Neural cell (in vitro differentiated cells): Measurements from ENCODE around the gene GPI. TPM values are rescaled to one million over a fixed set of nuclear protein-coding genes. Genes with fewer than 3 reads are reported as not detected.

ENCODE experiments used
- H2AFZ ChIP-seq: fragments of 200-600, 300-800 bp; sonication (generic), shearing (Covaris generic); 2 replicates; pipeline ENCODE4 v1.6.0; 2014; ENCODE audit warnings: low read depth, mild to moderate bottlenecking, antibody characterized with exemption, low read length, moderate library complexity
- H3F3A ChIP-seq: fragments of 200-600 bp; shearing (Covaris generic); 2 replicates; pipeline ENCODE4 v1.6.1; 2016; ENCODE audit warnings: mild to moderate bottlenecking, moderate library complexity, mixed read lengths, antibody characterized with exemption, low read length; ENCODE audit not compliant: insufficient read depth, poor library complexity, severe bottlenecking
- H3K27ac ChIP-seq: fragments of 200-600, 300-800 bp; sonication (generic), shearing (Covaris generic); 2 replicates; pipeline ENCODE4 v1.5.1; 2014; ENCODE audit warnings: mild to moderate bottlenecking, low read length, moderate library complexity
- H3K27me3 ChIP-seq: fragments of 300-800, 200-600 bp; sonication (generic), shearing (Covaris generic); 2 replicates; pipeline ENCODE4 v1.6.0; 2014; ENCODE audit warnings: mild to moderate bottlenecking, low read depth, low read length, moderate library complexity; ENCODE audit not compliant: insufficient read depth
- H3K36me3 ChIP-seq: fragments of 300-800, 200-600 bp; sonication (generic), shearing (Covaris generic); 2 replicates; pipeline ENCODE4 v1.5.1; 2014; ENCODE audit warnings: mild to moderate bottlenecking, antibody characterized with exemption, low read length, moderate library complexity; ENCODE audit not compliant: insufficient read depth
- H3K4me2 ChIP-seq: fragments of 300-800, 200-600 bp; sonication (generic), shearing (Covaris generic); 2 replicates; pipeline ENCODE4 v1.6.0; 2014; ENCODE audit warnings: mild to moderate bottlenecking, low read length
- H3K4me3 ChIP-seq: fragments of 300-800, 200-600 bp; sonication (generic), shearing (Covaris generic); 2 replicates; pipeline ENCODE4 v1.5.1; 2014; ENCODE audit warnings: mild to moderate bottlenecking, low read length, moderate library complexity
- H3K79me2 ChIP-seq: fragments of 200-600 bp; shearing (Covaris generic); replicated peaks from 2 replicates; pipeline ENCODE4 v1.6.0; 2014; ENCODE audit warnings: mild to moderate bottlenecking, low read length, moderate library complexity; ENCODE audit not compliant: insufficient read depth
- H3K9ac ChIP-seq: fragments of 300-800, 200-600 bp; sonication (generic), shearing (Covaris generic); 2 replicates; pipeline ENCODE4 v1.6.1; 2016; ENCODE audit warnings: mild to moderate bottlenecking, low read length, mixed read lengths
- H3K9me2 ChIP-seq: fragments of 200-600 bp; shearing (Covaris generic); 2 replicates; pipeline ENCODE4 v1.6.1; 2016; ENCODE audit warnings: mild to moderate bottlenecking, low read length, mixed read lengths; ENCODE audit not compliant: insufficient read depth
- H3K9me3 ChIP-seq: fragments of 200-600, 300-800 bp; sonication (generic), shearing (Covaris generic); 2 replicates; pipeline ENCODE4 v1.6.1; 2016; ENCODE audit warnings: mild to moderate bottlenecking, mixed run types, low read length, moderate library complexity, mixed read lengths
- H4K20me1 ChIP-seq: fragments of 200-600 bp; shearing (Covaris generic); 2 replicates; pipeline ENCODE4 v1.6.1; 2016; ENCODE audit warnings: mild to moderate bottlenecking, mixed run types; ENCODE audit not compliant: insufficient read depth
- EP300 ChIP-seq: fragments of 450-650 bp; conservative IDR thresholded peaks from 2 replicates; pipeline ENCODE4 v1.6.1; 2014; ENCODE audit warnings: antibody characterized with exemption, mild to moderate bottlenecking, moderate library complexity; ENCODE audit not compliant: poor library complexity, severe bottlenecking
- EZH2 ChIP-seq: fragments of 200-600, 300-800 bp; shearing (Covaris generic), sonication (generic); IDR thresholded peaks from 2 replicates; pipeline ENCODE4 v1.6.1; 2014; ENCODE audit warnings: antibody characterized with exemption, low read length, borderline replicate concordance, mild to moderate bottlenecking; ENCODE audit not compliant: insufficient read depth, poor library complexity, severe bottlenecking
- MXI1 ChIP-seq: fragments of 450-650 bp; conservative IDR thresholded peaks from 2 replicates; pipeline ENCODE4 v1.6.1; 2014; ENCODE audit warnings: antibody characterized with exemption, mild to moderate bottlenecking; ENCODE audit not compliant: poor library complexity, severe bottlenecking
- POLR2AphosphoS5 ChIP-seq: IDR thresholded peaks from 2 replicates; pipeline ENCODE4 v1.6.1; 2012
- RAD21 ChIP-seq: fragments of 450-650 bp; conservative IDR thresholded peaks from 2 replicates; pipeline ENCODE4 v1.6.1; 2014; ENCODE audit warnings: antibody characterized with exemption, mild to moderate bottlenecking, moderate library complexity
- SMC3 ChIP-seq: fragments of 450-650 bp; conservative IDR thresholded peaks from 2 replicates; pipeline ENCODE4 v1.6.1; 2014; ENCODE audit warnings: antibody characterized with exemption, mild to moderate bottlenecking, moderate library complexity; ENCODE audit not compliant: poor library complexity
- TAF1 ChIP-seq: IDR thresholded peaks from 2 replicates; pipeline ENCODE4 v1.6.1; 2012; ENCODE audit warnings: low read depth
- polyA plus RNA-seq: library from polyadenylated mRNA; depleted of rRNA; stranded (reverse); fragments of >200 nt; gene quantifications from 2 replicates; pipeline ENCODE4 v1.2.3, GENCODE V29; 2014
- TF ChIP-seq, protein P1 (sequence below): IDR thresholded peaks from 2 replicates; pipeline ENCODE4 v1.6.1; 2012; ENCODE audit warnings: borderline replicate concordance
- TF ChIP-seq, protein P2 (sequence below): fragments of 450-650 bp; IDR thresholded peaks from 2 replicates; pipeline ENCODE4 v1.5.1; 2014; ENCODE audit warnings: antibody characterized with exemption, mild to moderate bottlenecking, moderate library complexity; ENCODE audit not compliant: poor library complexity, severe bottlenecking

Gene GPI
- polyA plus RNA-seq, 1 donor from 2014 or later, result 113 TPM

DNA sequence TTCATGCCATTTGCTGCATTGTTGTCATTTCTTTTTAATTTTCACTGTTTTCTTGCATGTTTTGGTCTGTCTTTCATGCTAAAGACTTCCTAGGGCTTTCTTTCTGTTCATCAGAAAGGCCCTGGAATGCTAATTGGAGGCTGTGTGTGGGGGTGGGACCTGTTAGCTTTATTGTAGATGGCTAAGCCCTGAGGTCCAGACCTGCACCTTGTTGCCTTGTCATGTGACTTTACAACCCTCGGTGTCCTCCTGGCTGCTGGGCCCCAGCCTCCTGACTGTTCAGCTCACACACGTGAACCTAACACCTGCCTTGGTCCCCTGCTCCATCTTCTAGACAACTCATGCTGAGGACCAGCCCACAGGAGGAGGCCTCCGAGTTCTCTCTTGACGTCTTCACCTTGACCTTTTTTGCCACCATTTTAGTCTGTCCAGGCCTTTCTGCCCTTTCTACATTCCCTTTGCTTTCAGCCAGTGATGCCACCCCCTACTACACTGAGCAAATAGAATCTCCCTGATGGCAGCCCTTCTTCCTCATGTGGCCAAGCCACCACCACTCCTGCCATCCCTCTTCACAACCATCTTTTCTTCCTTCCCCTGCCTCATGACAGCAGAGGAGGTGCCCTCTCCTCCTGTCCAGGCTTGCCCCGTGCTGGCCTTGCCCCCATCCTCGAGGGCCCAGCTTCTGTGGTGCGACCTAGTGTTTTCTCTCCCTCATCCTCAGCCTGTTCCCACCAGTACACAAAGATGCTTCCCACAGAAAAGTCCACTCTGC is 41.4 kb upstream of the GPI start:
- H3K9me3 ChIP-seq, result no peaks in the 10 kb centered on the region
- no peaks in the 10 kb centered on the region for H4K20me1 ChIP-seq
- no peak for TF ChIP-seq POLR2AphosphoS5
- no peak for TF ChIP-seq EZH2
- TF ChIP-seq TAF1, result no peak
- TF ChIP-seq SMC3, result no peak
- TF ChIP-seq, protein P1, sequence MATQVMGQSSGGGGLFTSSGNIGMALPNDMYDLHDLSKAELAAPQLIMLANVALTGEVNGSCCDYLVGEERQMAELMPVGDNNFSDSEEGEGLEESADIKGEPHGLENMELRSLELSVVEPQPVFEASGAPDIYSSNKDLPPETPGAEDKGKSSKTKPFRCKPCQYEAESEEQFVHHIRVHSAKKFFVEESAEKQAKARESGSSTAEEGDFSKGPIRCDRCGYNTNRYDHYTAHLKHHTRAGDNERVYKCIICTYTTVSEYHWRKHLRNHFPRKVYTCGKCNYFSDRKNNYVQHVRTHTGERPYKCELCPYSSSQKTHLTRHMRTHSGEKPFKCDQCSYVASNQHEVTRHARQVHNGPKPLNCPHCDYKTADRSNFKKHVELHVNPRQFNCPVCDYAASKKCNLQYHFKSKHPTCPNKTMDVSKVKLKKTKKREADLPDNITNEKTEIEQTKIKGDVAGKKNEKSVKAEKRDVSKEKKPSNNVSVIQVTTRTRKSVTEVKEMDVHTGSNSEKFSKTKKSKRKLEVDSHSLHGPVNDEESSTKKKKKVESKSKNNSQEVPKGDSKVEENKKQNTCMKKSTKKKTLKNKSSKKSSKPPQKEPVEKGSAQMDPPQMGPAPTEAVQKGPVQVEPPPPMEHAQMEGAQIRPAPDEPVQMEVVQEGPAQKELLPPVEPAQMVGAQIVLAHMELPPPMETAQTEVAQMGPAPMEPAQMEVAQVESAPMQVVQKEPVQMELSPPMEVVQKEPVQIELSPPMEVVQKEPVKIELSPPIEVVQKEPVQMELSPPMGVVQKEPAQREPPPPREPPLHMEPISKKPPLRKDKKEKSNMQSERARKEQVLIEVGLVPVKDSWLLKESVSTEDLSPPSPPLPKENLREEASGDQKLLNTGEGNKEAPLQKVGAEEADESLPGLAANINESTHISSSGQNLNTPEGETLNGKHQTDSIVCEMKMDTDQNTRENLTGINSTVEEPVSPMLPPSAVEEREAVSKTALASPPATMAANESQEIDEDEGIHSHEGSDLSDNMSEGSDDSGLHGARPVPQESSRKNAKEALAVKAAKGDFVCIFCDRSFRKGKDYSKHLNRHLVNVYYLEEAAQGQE, result no peak
- TF ChIP-seq, protein P2, sequence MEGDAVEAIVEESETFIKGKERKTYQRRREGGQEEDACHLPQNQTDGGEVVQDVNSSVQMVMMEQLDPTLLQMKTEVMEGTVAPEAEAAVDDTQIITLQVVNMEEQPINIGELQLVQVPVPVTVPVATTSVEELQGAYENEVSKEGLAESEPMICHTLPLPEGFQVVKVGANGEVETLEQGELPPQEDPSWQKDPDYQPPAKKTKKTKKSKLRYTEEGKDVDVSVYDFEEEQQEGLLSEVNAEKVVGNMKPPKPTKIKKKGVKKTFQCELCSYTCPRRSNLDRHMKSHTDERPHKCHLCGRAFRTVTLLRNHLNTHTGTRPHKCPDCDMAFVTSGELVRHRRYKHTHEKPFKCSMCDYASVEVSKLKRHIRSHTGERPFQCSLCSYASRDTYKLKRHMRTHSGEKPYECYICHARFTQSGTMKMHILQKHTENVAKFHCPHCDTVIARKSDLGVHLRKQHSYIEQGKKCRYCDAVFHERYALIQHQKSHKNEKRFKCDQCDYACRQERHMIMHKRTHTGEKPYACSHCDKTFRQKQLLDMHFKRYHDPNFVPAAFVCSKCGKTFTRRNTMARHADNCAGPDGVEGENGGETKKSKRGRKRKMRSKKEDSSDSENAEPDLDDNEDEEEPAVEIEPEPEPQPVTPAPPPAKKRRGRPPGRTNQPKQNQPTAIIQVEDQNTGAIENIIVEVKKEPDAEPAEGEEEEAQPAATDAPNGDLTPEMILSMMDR, result no peak
- TF ChIP-seq MXI1, result no peak
- H3K36me3 ChIP-seq, result peaks cover 9% of the 10 kb centered on the region
- H3K27ac ChIP-seq, result no peak overlapping the region
- no peaks in the 10 kb centered on the region for H3F3A ChIP-seq
- no peaks in the 10 kb centered on the region for H3K9me2 ChIP-seq
- H2AFZ ChIP-seq, result no peak overlapping the region
- H3K27me3 ChIP-seq, result no peaks in the 10 kb centered on the region
- H3K79me2 ChIP-seq, result no peaks in the 10 kb centered on the region
- no peak overlapping the region for H3K9ac ChIP-seq
- H3K4me2 ChIP-seq, result no peak overlapping the region
- no peak overlapping the region for H3K4me3 ChIP-seq

DNA sequence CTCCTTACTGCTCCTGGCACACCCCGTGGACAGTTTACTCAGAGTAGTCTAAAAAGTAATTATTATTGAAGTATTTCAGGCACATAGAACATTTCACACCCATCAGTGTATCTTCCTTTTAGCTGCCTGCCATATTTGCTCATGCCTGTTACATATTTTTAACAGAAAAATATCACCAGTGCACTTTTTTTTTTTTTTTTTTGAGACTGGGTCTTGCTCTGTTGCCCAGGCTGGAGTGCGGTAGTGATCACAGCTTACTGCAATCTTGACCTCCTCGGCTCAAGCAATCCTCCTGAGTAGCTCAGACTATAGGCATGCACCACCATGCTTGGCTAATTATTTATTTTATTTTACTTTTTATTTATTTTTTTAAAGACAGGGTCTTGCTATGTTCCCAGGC is 40.7 kb upstream of the GPI start:
- Histone ChIP-seq H3K4me2 (no peak overlapping the region), H3K36me3 (peaks cover 9% of the 10 kb centered on the region), H3K9ac (no peak overlapping the region), H3F3A (no peaks in the 10 kb centered on the region), H3K27ac (no peak overlapping the region), H4K20me1 (no peaks in the 10 kb centered on the region), H3K79me2 (no peaks in the 10 kb centered on the region), H3K9me2 (no peaks in the 10 kb centered on the region), H2AFZ (no peak overlapping the region), H3K27me3 (no peaks in the 10 kb centered on the region), H3K4me3 (no peak overlapping the region), H3K9me3 (no peaks in the 10 kb centered on the region)
- TF ChIP-seq SMC3 (no peak), POLR2AphosphoS5 (no peak), TAF1 (no peak), MXI1 (no peak), EP300 (no peak), EZH2 (no peak), RAD21 (no peak)
- TF ChIP-seq, protein P2, result no peak
- TF ChIP-seq, protein P1, result no peak
